ENCODE measurements around the gene DNAAF8. TPM values are rescaled to one million over a fixed set of nuclear protein-coding genes. Genes with fewer than 3 reads are reported as not detected.

DNAAF8 gene
- polyA plus RNA-seq, 1 of the 3 experiments (the other 2 are of a cell fraction) = 3.1 TPM

- no peak overlapping the region for H2AFZ ChIP-seq (ENCODE audit: low read depth)
- H4K20me1 ChIP-seq (ENCODE audit: insufficient read depth) = 0 out of 2 replicates have a peak, but pooled peaks cover 4% of the 10 kb centered on the region
- no peak overlapping the region for H3K4me3 ChIP-seq (ENCODE audit: low read depth in 2 of 2, low read length in 1 of 2)
- no peak for TF ChIP-seq MXI1 (IDR thresholded peaks at IDR 0.05; ENCODE audit: low read depth, low read length)
- TF ChIP-seq, protein P1, sequence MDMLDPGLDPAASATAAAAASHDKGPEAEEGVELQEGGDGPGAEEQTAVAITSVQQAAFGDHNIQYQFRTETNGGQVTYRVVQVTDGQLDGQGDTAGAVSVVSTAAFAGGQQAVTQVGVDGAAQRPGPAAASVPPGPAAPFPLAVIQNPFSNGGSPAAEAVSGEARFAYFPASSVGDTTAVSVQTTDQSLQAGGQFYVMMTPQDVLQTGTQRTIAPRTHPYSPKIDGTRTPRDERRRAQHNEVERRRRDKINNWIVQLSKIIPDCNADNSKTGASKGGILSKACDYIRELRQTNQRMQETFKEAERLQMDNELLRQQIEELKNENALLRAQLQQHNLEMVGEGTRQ (IDR thresholded peaks at IDR 0.05; ENCODE audit: borderline replicate concordance, low read depth, low read length) = no peak
- no peak for TF ChIP-seq FOXM1 (IDR thresholded peaks at IDR 0.05; ENCODE audit: low read depth)
- no peak for TF ChIP-seq NFIC (IDR thresholded peaks at IDR 0.05; ENCODE audit: borderline replicate concordance)
- TF ChIP-seq YY1 (IDR thresholded peaks at IDR 0.05; ENCODE audit: low read depth) = no peak
- no peak for TF ChIP-seq CHD2 (IDR thresholded peaks at IDR 0.05; ENCODE audit: low read length, partially characterized antibody)
- no peak for TF ChIP-seq CTCF (IDR thresholded peaks at IDR 0.05)
- TF ChIP-seq POLR2AphosphoS5 (IDR thresholded peaks at IDR 0.05; ENCODE audit: low read depth, low read length) = no peak
- TF ChIP-seq JUND (IDR thresholded peaks at IDR 0.05) = no peak
- TF ChIP-seq EP300 (IDR thresholded peaks at IDR 0.05; ENCODE audit: borderline replicate concordance in 1 of 2, low read depth in 1 of 2, low read length in 1 of 2) = no peak
- TF ChIP-seq MEF2A (IDR thresholded peaks at IDR 0.05; ENCODE audit: borderline replicate concordance, low read depth) = no peak
- TF ChIP-seq FOSL2 (IDR thresholded peaks at IDR 0.05; ENCODE audit: borderline replicate concordance, low read depth) = no peak
- TF ChIP-seq TCF12 (IDR thresholded peaks at IDR 0.05) = no peak
- TF ChIP-seq RXRA (IDR thresholded peaks at IDR 0.05; ENCODE audit: borderline replicate concordance, low read depth) = no peak
- no peak for TF ChIP-seq RAD21 (IDR thresholded peaks at IDR 0.05; ENCODE audit: low read length)
- TF ChIP-seq SMC3 (IDR thresholded peaks at IDR 0.05; ENCODE audit: low read depth, low read length) = no peak
- TF ChIP-seq FOXJ3 (CRISPR knock-in tag; IDR thresholded peaks at IDR 0.05) = no peak
- TF ChIP-seq GABPA (IDR thresholded peaks at IDR 0.05; ENCODE audit: low read depth) = no peak
- no peak for TF ChIP-seq TAF1 (IDR thresholded peaks at IDR 0.05; ENCODE audit: borderline replicate concordance, low read depth, low read length)
- no peak for TF ChIP-seq IRF3 (IDR thresholded peaks at IDR 0.05; ENCODE audit: low read depth, low read length)
- H3K27me3 ChIP-seq (ENCODE audit: insufficient read depth) = no peaks in the 10 kb centered on the region
- H3K9me3 ChIP-seq = no peaks in the 10 kb centered on the region
- ChIA-PET CTCF (no interaction called here), POLR2A (no interaction called here)
- H3K27ac ChIP-seq (ENCODE audit: low read depth in 2 of 2, low read length in 1 of 2) = no peak overlapping the region
- H3K36me3 ChIP-seq (replicated peaks in 1 of 2; ENCODE audit: control insufficient read depth in 1 of 2, insufficient read depth in 2 of 2, low read length in 1 of 2) = peaks cover 15 to 29% of the 10 kb centered on the region in 2 experiments
- H3K4me2 ChIP-seq = no peak overlapping the region
- DNase-seq = no peak
- H3K79me2 ChIP-seq (ENCODE audit: insufficient read depth) = peaks cover 2% of the 10 kb centered on the region; the same call in 1 of the 2 replicates
- H3F3A ChIP-seq (replicated peaks; ENCODE audit: insufficient read depth) = peaks cover 19% of the 10 kb centered on the region
- no peaks in the 10 kb centered on the region for H3K4me1 ChIP-seq (ENCODE audit: control insufficient read depth in 1 of 2, insufficient read depth in 2 of 2, low read depth in 1 of 2, low read length in 1 of 2)
- H3K9ac ChIP-seq = no peak overlapping the region
- no peaks in the 10 kb centered on the region for H3K9me2 ChIP-seq
- 95% methylated on average over 17 of the region's 18 CpGs for WGBS (ENCODE audit: low lambda C conversion rate)
Measured at GRCh38 chr16:4713663-4714501, 20.5 kb upstream of the DNAAF8 start.

All from SK-N-SH (cell line).